Midbrain (tissue), 1 donor: ENCODE data around the gene CLCF1.

Experiments
- DNase-seq: peaks from one replicate; lab custom pipeline; 2025; lab: John Stamatoyannopoulos, UW

Gene CLCF1

GRCh38 chr11:67372993-67373647 is at the start of gene CLCF1:
CLCF1 (minus strand) TSS chr11:67373598; CDS start chr11:67373539, 59 bp downstream.
- DNase-seq, result peak; percentile 19

DNA sequence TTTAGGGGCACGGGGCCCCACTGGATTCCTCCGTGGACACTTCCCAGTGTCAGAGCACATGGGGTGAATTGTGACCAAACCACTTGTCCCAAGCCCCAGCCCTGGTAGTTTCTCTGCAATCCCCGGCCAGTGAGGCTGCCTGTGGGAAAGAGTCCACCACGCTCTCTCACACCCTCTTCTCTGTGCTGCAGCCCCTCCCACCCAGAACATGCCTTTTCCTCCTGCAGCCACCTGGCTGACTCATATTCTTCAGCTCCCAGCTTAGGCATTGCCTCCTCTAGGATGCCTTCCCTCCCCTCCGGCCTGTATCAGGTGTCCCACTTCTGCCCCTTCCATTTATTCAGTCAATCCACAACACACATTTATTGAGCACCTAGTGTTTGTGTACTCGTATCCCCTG is 49.5 kb upstream of the CLCF1 start:
- no peak for DNase-seq

DNA sequence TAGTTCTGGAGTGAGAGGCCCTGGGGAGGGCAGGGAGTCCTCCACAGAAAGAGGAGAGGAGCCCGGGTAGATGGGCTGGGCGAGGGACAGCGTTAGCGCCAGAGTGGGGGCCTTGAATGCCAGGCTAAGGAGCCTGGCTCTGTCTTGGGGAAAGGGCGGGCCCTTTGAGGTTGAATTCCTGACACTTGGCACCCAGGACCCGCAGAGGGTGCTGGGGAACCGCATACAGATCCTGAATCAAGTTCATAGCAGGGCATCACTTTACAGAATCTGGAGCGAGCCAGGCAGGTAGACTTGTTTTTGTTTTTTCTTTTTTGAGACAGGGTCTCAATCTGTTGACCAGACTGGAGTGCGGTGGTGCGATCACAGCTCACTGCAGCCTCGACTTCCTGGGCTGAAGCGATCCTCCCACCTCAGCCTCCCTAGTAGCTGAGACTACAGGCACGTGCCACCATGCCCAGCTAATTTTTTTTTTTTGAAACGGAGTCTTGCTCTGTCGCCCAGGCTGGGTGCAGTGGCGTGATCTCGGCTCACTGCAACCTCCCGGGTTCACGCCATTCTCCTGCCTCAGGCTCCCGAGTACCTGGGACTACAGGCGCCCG is 48.1 kb upstream of the CLCF1 start:
- DNase-seq, result no peak

- DNase-seq, result peak; percentile 85
Observed at GRCh38 chr11:67420646-67421429, 47.4 kb upstream of the CLCF1 start.

DNA sequence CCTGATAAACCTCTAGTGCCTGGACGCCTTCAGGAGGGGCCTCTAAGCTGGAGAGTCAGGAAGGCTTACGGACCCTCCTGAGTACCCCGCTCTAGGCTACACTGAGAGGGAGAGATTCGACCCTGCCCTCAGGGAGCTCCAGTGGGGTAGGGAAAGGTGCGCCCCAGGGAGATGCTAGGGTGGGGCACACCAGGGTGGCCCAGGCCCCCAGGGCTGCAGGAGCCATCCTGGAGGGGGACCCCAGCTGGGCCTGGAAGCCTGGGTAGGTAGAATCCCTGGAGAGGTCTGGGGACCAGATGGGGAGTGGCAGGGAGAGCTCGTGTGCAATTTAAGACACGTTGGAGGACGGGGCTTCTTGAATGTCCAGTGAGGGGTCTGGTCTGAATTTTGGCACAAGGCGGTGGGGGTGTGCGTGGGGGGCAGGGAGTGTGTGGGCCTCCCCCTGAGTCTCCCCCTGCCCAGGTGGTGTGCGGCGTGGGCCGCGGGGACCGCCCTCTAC is 46.8 kb upstream of the CLCF1 start:
- DNase-seq, result no peak

DNA sequence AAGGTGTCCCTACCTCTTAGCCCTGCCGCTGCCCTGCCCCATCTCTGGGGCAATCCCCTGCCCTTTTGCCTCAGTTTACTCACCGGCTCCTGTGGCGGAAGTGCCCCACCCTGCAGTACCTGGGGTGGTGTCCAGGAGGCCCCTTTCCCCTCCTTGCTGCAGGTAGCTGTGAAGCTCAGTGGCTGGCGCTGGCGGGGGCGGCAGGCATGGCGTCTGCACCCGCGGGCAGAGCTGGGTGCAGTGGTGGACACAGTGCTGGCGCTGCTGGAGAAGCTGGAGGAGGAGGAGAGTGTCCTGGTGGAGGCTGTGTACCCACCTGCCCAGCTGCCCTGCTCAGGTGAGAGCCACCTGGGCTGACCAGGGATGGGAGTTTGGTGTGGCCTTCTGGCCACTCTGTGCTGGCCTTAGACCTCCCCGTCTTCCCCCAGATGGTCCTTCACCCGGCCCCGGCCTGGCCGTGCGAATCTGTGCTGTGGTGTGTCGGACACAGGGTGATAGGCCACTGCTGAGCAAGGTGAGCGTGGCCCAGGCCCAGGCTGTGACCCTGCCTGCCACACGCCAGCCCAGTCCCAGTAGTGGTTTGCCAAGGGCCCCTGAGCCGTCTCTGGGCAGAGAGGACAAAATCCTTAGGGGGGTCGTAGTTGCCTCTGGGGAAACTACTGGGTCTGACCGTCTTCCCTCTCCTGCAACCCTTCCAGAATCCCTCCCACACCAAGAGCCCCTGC is 46.1 kb upstream of the CLCF1 start:
- DNase-seq, result no peak

GRCh38 chr11:67418476-67419281 is 45.3 kb upstream of the CLCF1 start:
- no peak for DNase-seq

- DNase-seq, result no peak
Observed at GRCh38 chr11:67417425-67417824, 44.0 kb upstream of the CLCF1 start.

- no peak for DNase-seq
Observed at GRCh38 chr11:67416416-67417335, 43.3 kb upstream of the CLCF1 start.

DNA sequence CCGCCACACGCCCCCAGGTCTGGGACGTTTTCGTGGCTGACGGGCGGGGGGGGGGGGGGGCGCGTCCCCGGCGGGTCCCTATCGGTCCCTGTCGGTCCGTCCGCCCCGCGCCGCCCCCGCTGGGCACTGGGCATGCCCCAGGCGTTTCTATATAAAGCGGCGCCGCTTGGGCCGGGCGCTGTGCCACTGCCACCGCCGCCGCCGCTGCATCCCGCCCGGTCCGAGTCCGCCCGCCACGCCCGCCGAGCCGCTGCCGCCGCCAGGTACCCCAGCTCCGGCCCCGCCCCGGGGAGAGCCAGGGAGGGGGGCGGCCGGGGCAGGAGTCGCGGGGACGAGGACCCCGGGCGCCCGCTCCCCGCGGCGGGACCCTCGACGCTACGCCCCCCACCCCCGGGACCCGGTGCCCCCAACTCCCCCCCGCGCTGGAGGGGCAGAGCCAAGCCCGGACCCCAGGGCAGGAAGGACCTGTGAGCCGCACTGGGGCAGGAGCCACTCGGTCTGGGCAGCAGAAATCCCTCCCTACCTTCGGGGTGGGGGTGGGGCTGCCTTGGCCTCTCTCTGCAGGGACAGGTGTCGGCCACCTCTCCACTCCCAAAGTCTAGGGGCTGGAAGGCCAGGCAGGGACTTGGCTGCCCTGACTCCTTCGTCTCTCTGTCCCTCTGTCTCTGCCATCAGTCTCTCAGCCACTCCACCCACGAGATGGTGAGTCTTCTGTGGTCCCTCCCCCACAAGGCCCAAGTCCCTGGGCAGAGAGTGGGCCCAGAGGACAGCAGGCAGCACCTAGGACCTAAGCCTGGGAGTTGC is 42.3 kb upstream of the CLCF1 start, which contains the start of gene CARNS1:
Gene CARNS1 (plus strand): TSS at position 178 of the 804 bp plus-strand sequence. CDS start 522 bp downstream, at position 700.
- DNase-seq, result peak; percentile 56

- no peak for DNase-seq
Observed at GRCh38 chr11:67413266-67413849, 40.0 kb upstream of the CLCF1 start.

GRCh38 chr11:67412495-67413179 is 39.2 kb upstream of the CLCF1 start:
- no peak for DNase-seq

DNA sequence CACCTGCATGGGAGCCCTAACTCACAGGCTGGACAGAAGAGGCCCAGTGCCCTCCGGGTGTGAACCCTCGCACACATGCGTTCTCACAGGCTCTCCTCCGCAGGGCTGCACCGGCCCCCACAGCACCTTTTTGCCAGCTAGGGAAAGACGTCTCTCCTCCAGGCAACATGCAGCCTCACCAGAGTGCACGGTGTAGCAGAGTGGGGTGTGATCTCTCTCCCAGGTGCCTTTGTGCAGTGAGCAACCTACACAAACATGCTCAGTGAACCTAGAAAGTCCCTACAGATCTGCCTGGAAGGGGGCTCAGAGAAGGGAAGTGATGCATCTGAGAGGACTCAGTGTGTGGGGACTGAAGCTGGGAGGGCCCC is 38.4 kb upstream of the CLCF1 start:
- no peak for DNase-seq

DNA sequence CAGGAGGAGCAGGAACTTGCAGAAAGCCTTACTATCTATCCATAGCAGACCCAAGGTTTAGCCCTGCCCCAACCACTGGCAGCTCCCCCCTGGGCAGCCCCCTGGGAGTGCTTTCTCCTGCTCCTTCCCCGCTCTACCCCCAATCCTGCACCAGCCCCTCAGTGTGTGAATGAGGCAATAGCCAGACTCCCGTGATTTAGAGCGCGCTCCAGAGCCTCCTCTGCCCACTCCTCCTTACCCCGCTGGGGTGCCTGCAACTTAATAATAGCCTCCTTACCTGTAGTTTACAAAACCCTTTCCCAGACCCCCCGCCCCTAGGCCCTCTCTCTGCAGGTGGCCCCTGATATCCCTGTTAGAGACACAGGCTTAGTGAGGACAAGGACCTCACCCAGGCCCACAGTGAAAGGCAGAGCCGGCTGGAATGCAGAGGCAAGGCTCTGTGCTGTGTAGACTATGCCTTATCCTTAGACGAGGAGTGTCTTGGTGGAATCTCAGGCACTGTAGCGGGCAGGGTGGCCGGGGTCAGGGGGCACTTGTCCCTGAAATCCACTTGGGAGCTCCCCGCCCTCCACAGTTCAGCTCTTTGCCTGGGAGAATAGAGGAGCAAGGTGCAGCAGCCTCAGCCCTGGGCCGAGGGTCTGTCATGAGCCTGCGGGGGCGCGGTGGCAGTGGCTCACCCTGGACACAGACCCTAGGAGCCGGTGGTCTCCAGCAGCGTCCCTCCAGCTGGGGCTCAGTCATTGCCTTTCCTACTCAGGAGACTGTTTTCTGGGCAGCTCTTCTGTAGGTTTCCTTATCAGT is 37.8 kb upstream of the CLCF1 start:
- no peak for DNase-seq

- peak; percentile 82 for DNase-seq
Observed at GRCh38 chr11:67410369-67410831, 37.0 kb upstream of the CLCF1 start.

GRCh38 chr11:67409781-67410368 is 36.5 kb upstream of the CLCF1 start:
- DNase-seq, result no peak

DNA sequence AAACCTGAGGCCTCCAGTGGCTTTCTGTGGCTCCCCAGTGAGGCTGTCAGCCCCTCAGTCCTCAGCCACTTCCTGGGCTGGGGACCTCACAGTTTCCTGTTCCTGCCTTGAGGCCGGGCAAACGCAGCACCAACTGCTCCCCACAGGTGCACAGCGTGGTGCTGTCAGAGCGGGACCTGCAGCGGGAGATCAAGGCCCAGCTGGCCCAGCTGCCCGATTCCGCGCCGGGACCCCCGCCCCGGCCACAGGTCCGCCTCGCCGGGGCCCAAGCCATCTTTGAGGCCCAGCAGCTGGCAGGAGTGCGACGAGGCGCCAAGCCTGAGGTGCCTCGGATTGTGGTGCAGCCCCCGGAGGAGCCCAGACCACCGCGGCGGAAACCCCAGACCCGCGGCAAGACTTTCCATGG is 35.9 kb upstream of the CLCF1 start:
- DNase-seq, result no peak
